GM12873 (cell line): ENCODE measurements around the gene MAP9.

ENCODE experiments used
- CTCF ChIP-seq: IDR thresholded peaks from 2 replicates; pipeline ENCODE4 v1.5.1; 2012; ENCODE audit warnings: low read depth, mild to moderate bottlenecking, moderate library complexity, low read length, control low read depth; ENCODE audit not compliant: insufficient read depth; ENCODE audit errors: missing control alignments

Gene MAP9

GRCh38 chr4:155407480-155407879, 30.7 kb upstream of the MAP9 start:
- no peak for TF ChIP-seq CTCF

DNA sequence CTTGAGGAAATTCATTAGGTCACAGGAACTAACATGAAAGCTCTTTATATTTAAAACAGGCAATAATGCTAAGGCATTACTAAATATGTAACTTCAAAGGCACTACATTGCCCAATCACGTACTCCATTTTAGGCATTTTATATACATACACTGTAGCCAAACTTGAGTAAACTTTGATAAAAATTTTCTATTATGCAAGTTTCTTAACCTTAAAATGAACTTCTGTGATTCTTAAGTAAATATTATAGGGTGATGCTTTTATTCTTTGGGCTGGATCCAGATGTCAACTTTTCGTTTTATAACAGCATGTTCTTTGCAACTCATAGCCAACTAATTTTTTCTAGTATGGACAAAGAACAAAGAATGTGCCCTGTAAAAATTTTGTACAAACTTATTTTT, 28.3 kb upstream of the MAP9 start:
- no peak for TF ChIP-seq CTCF

DNA sequence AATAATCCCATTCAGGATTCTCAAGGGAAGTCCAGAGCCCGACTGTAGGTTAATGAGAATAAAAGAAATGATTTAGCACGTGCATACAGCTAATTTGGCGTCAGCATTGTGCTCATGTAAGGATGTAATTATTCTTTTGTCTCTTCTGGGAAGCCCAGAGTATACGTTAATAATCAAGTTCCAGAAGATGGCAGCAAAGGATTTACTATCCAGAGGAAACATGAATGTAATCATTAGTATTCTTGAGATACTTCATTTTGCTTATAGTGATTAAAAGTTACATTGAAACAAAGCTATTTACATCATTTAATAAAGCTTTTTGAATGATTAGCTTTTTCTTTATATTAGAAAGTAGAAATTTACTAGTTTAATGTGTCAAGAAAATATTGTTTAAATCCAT, 27.1 kb upstream of the MAP9 start:
- TF ChIP-seq CTCF: no peak

GRCh38 chr4:155402941-155403340, 26.2 kb upstream of the MAP9 start:
- TF ChIP-seq CTCF: no peak

- TF ChIP-seq CTCF: no peak
Measured at GRCh38 chr4:155400893-155401292, 24.1 kb upstream of the MAP9 start.

GRCh38 chr4:155399974-155400697, 23.4 kb upstream of the MAP9 start:
- no peak for TF ChIP-seq CTCF

- no peak for TF ChIP-seq CTCF
Measured at GRCh38 chr4:155392481-155393184, 15.9 kb upstream of the MAP9 start.
